HepG2 (cell line): Measurements from ENCODE around the gene TMED6. TPM values are rescaled to one million over a fixed set of nuclear protein-coding genes. Genes with fewer than 3 reads are reported as not detected.

ENCODE experiments used
- ATAC-seq: fragments of 200-7000 bp; cut with Tn5 transposase; 3 replicates; pipeline ENCODE4 v1.9.1; 2020; ENCODE audit warnings: mild to moderate bottlenecking, moderate library complexity
- BruUV-seq: library from RNA; stranded (reverse); fragments of 400-500 nt; replicated peaks from 2 replicates; lab custom pipeline; 2021; lab: Mats Ljungman, UMichigan
- CTCF ChIA-PET: fragments of 300-600 bp; formaldehyde crosslinking; extraction: SDS; loops from one replicate; lab custom pipeline; 2021; ENCODE audit warnings: low total read pairs, inconsistent platforms, low intra/inter-chr PET ratio; lab: Yijun Ruan, JAX
- POLR2A ChIA-PET: fragments of 350-600 bp; sonication (Branson Sonifier 250); formaldehyde crosslinking; loops from one replicate; lab custom pipeline; 2020; ENCODE audit warnings: antibody characterized with exemption, inconsistent platforms; lab: Yijun Ruan, JAX
- DNase-seq: peaks from one replicate; pipeline ENCODE4 v3.0.0-alpha.2; 2015; ENCODE audit warnings: low spot score
- FAIRE-seq: peaks from 3 replicates; lab custom pipeline; 2011; peaks lifted over from hg19 to GRCh38; lab: Jason Lieb, UNC
- H2AFZ ChIP-seq: one replicate; pipeline ENCODE4 v1.6.1; 2011; ENCODE audit warnings: low read length, inconsistent platforms
- H3K27ac ChIP-seq: fragments of 300-600 bp; 3 replicates; pipeline ENCODE4 v1.8.0; 2011; ENCODE audit warnings: mixed run types, mild to moderate bottlenecking, mixed read lengths, low read length, inconsistent platforms; ENCODE audit not compliant: insufficient read depth; ENCODE audit errors: extremely low read length
- H3K27me3 ChIP-seq, 2 experiments: fragments of 200-600 bp in 1 of 2; 2 replicates in 1 of 2; 3 replicates in 1 of 2; pipeline versions ENCODE4 v1.6.0 to v1.8.0; 2011; ENCODE audit warnings: low read length in 2 of 2, mild to moderate bottlenecking in 2 of 2, moderate library complexity in 2 of 2, inconsistent platforms in 1 of 2; ENCODE audit not compliant: insufficient read depth in 2 of 2, control insufficient read depth in 1 of 2
- H3K36me3 ChIP-seq, 2 experiments: fragments of 200-600 bp in 1 of 2; replicated peaks in 1 of 2; 2 replicates in 1 of 2; 3 replicates in 1 of 2; pipeline versions ENCODE4 v1.5.1 to v1.8.0; 2011; ENCODE audit warnings: low read length in 2 of 2, inconsistent platforms in 1 of 2; ENCODE audit not compliant: insufficient read depth in 2 of 2, control insufficient read depth in 1 of 2
- H3K4me1 ChIP-seq: 2 replicates; pipeline ENCODE4 v1.5.1; 2012; ENCODE audit warnings: low read length, inconsistent platforms; ENCODE audit not compliant: insufficient read depth
- H3K4me2 ChIP-seq: 2 replicates; pipeline ENCODE4 v1.6.0; 2011; ENCODE audit warnings: low read depth, low read length, inconsistent platforms
- H3K4me3 ChIP-seq, 3 experiments: fragments of 200-600 bp in 1 of 3; sonication (generic), shearing (Covaris generic) in 1 of 3; replicated peaks in 1 of 3; 2 replicates each; pipeline ENCODE4 v1.5.1; 2011 to 2016; ENCODE audit warnings: low read length in 3 of 3, inconsistent platforms in 2 of 3, low read depth in 2 of 3, mild to moderate bottlenecking in 2 of 3, control low read depth in 1 of 3, mixed read lengths in 1 of 3; ENCODE audit not compliant: insufficient read depth in 1 of 3
- H3K79me2 ChIP-seq: one replicate; pipeline ENCODE4 v1.6.1; 2011; ENCODE audit warnings: low read length, inconsistent platforms; ENCODE audit not compliant: insufficient read depth
- H3K9ac ChIP-seq: 2 replicates; pipeline ENCODE4 v1.6.0; 2011; ENCODE audit warnings: mild to moderate bottlenecking, low read depth, low read length, inconsistent platforms; ENCODE audit not compliant: insufficient read depth
- H3K9me3 ChIP-seq: 2 replicates; pipeline ENCODE4 v1.5.1; 2012; ENCODE audit warnings: mild to moderate bottlenecking, low read length
- H4K20me1 ChIP-seq: 2 replicates; pipeline ENCODE4 v1.6.0; 2011; ENCODE audit warnings: inconsistent platforms, mild to moderate bottlenecking, low read length, moderate library complexity; ENCODE audit not compliant: insufficient read depth
- DR1 ChIP-seq: sonication (generic); formaldehyde crosslinking; IDR thresholded peaks from 2 replicates; pipeline ENCODE4 v1.8.0; 2021; ENCODE audit warnings: mild to moderate bottlenecking, missing genetic modification reagents, inconsistent platforms
- EEA1 ChIP-seq: sonication (generic); formaldehyde crosslinking; IDR thresholded peaks from 2 replicates; pipeline ENCODE4 v1.5.1; 2020; ENCODE audit warnings: mild to moderate bottlenecking, missing genetic modification reagents, borderline replicate concordance
- HOXA5 ChIP-seq: sonication (generic); formaldehyde crosslinking; IDR thresholded peaks from 2 replicates; pipeline ENCODE4 v1.4.0; 2020; ENCODE audit warnings: missing genetic modification reagents
- MTF2 ChIP-seq: sonication (generic); formaldehyde crosslinking; IDR thresholded peaks from 2 replicates; pipeline ENCODE4 v1.5.0; 2020; ENCODE audit warnings: missing genetic modification reagents, borderline replicate concordance
- POLR2G ChIP-seq: fragments of 200-400 bp; formaldehyde crosslinking; IDR thresholded peaks from 2 replicates; pipeline ENCODE4 v1.6.1; 2018; ENCODE audit warnings: mild to moderate bottlenecking, low read depth, low read length, moderate library complexity
- RFX1 ChIP-seq: fragments of 450-650 bp; IDR thresholded peaks from 2 replicates; pipeline ENCODE4 v1.6.1; 2017
- ZNF10 ChIP-seq: sonication (generic); formaldehyde crosslinking; IDR thresholded peaks from 2 replicates; pipeline ENCODE4 v1.4.0; 2020; ENCODE audit warnings: mild to moderate bottlenecking, low read depth, missing genetic modification reagents, borderline replicate concordance
- ZNF232 ChIP-seq: sonication (generic); formaldehyde crosslinking; IDR thresholded peaks from 2 replicates; pipeline ENCODE4 v1.4.0; 2020; ENCODE audit warnings: missing genetic modification reagents, borderline replicate concordance
- ZNF30 ChIP-seq: sonication (generic); formaldehyde crosslinking; IDR thresholded peaks from 2 replicates; pipeline ENCODE4 v1.5.0; 2020; ENCODE audit warnings: mild to moderate bottlenecking, missing genetic modification reagents
- ZNF343 ChIP-seq: sonication (generic); formaldehyde crosslinking; IDR thresholded peaks from 2 replicates; pipeline ENCODE4 v1.4.0; 2020; ENCODE audit warnings: mild to moderate bottlenecking, missing genetic modification reagents
- ZNF549 ChIP-seq: sonication (generic); formaldehyde crosslinking; IDR thresholded peaks from 2 replicates; pipeline ENCODE4 v1.5.0; 2020; ENCODE audit warnings: missing genetic modification reagents
- ZNF749 ChIP-seq: sonication (generic); formaldehyde crosslinking; IDR thresholded peaks from 2 replicates; pipeline ENCODE4 v1.8.0; 2022; ENCODE audit warnings: mild to moderate bottlenecking, missing genetic modification reagents, moderate library complexity, borderline replicate concordance
- WGBS: methylation state at CpG from one replicate; pipeline ENCODE4 v1.1.6; 2017; ENCODE audit warnings: low lambda C conversion rate; 5-methylcytosine and 5-hydroxymethylcytosine counted together
- in situ Hi-C: cut with HindIII; loops from 2 replicates; pipeline ENCODE4 v1.10.0; 2017; ENCODE audit warnings: low pct_unique_long_range_greater_than_20kb; ENCODE audit not compliant: extremely low pct_ligation_motif_present
- intact Hi-C: fragments of 100-400 bp; cut with micrococcal nuclease; formaldehyde crosslinking; loops from one replicate; pipeline ENCODE4 v1.10.0; 2022; ENCODE audit not compliant: unreplicated experiment
- polyA plus RNA-seq, 8 experiments: library from polyadenylated mRNA; depleted of rRNA in 3 of 8; stranded (reverse) in 7 of 8; unstranded in 1 of 8; fragments of >200 nt; fragmentation: Illumina TruSeq in 4 of 8; extraction: Trizol in 4 of 8; gene quantifications; 2 replicates each; pipeline versions ENCODE4 v1.2.1 to v1.2.3, GENCODE V29; 2011 to 2016; ENCODE audit warnings: low read depth in 4 of 8, missing spikeins in 1 of 8, mixed read lengths in 1 of 8; ENCODE audit not compliant: insufficient read depth in 1 of 8
- total RNA-seq, 5 experiments: library from RNA; depleted of rRNA; stranded (reverse); fragments of >200 nt; fragmentation: Illumina TruSeq; extraction: Trizol; gene quantifications; 2 replicates each; pipeline ENCODE4 v1.2.3, GENCODE V29; 2016; ENCODE audit warnings: low read depth in 1 of 5
- TF ChIP-seq, protein P1 (sequence below): sonication (generic); formaldehyde crosslinking; IDR thresholded peaks from 2 replicates; pipeline ENCODE4 v1.5.0; 2020; ENCODE audit warnings: mild to moderate bottlenecking, missing genetic modification reagents
- TF ChIP-seq, protein P2 (sequence below): sonication (generic); formaldehyde crosslinking; IDR thresholded peaks from 2 replicates; pipeline ENCODE4 v1.8.1; 2022; ENCODE audit warnings: mild to moderate bottlenecking, missing genetic modification reagents
- TF ChIP-seq, protein P3 (sequence below): sonication (generic); formaldehyde crosslinking; IDR thresholded peaks from 2 replicates; pipeline ENCODE4 v1.5.0; 2020; ENCODE audit warnings: mild to moderate bottlenecking, missing genetic modification reagents
- TF ChIP-seq, protein P4 (sequence below): sonication (generic); formaldehyde crosslinking; IDR thresholded peaks from 2 replicates; pipeline ENCODE4 v1.8.0; 2022; ENCODE audit warnings: mild to moderate bottlenecking, missing genetic modification reagents

Gene TMED6
- total and polyA plus RNA-seq, 2 of the 13 experiments (the other 11 are each of a cell fraction or from before 2014, with no cell fraction given), result 9.8 to 14.4 TPM

DNA sequence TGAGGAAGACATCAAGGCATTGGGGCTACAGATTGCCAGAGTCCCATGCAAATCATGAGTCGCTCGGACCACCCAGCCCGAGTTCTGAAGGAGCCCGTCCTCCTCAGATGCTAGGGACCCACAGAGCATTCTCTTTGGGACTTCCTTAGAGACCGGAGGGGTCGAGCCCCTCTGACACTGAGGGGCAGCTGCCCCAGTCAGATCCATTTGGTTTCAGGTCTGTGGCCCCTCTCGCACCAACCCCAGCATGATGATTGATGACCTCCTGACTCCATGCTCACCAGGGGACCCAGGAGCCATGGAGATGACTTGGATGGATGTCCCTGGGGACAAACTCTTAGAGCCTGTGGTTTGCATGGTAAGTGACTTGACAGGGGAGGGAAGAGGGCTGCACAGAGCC, 29.2 kb downstream of the TMED6 start:
- Histone ChIP-seq H3K9ac (no peak overlapping the region), H2AFZ (no peak overlapping the region), H3K4me3 (no peak overlapping the region), H3K4me1 (peaks cover 34% of the 10 kb centered on the region), H3K9me3 (no peaks in the 10 kb centered on the region), H3K27ac (no peak overlapping the region), H3K79me2 (peaks cover 33% of the 10 kb centered on the region), H3K27me3 (no peaks in the 10 kb centered on the region), H3K36me3 (peaks cover 43 to 70% of the 10 kb centered on the region in 2 experiments), H3K4me2 (no peak overlapping the region), H4K20me1 (peaks cover 21% of the 10 kb centered on the region)
- CTCF ChIA-PET, result no interaction called here
- intact Hi-C loops, result no loop called here
- BruUV-seq, result no TSS peak
- WGBS, result 98% methylated on average over 7 of the region's 7 CpGs
- DNase-seq (no peak), ATAC-seq (no peak), FAIRE-seq (no peak)
- in situ Hi-C loops, result no loop called here
- POLR2A ChIA-PET, result interaction anchor here (1.4 kb wide), 1 partner anchor 18 kb away, joined by 4 read pairs; no protein-coding TSS in a partner anchor
- TF ChIP-seq RFX1 (no peak), HOXA5 (no peak), ZNF749 (CRISPR knock-in tag) (no peak), POLR2G (peak; percentile 52; the same call in 1 of the 2 replicates), ZNF30 (no peak), DR1 (0 out of 2 replicates have a peak, but pooled peaks have one; percentile 27), MTF2 (CRISPR knock-in tag) (no peak), ZNF549 (CRISPR knock-in tag) (no peak), EEA1 (CRISPR knock-in tag) (no peak), ZNF232 (CRISPR knock-in tag) (no peak), ZNF343 (no peak), ZNF10 (CRISPR knock-in tag) (no peak)
- TF ChIP-seq, protein P1, sequence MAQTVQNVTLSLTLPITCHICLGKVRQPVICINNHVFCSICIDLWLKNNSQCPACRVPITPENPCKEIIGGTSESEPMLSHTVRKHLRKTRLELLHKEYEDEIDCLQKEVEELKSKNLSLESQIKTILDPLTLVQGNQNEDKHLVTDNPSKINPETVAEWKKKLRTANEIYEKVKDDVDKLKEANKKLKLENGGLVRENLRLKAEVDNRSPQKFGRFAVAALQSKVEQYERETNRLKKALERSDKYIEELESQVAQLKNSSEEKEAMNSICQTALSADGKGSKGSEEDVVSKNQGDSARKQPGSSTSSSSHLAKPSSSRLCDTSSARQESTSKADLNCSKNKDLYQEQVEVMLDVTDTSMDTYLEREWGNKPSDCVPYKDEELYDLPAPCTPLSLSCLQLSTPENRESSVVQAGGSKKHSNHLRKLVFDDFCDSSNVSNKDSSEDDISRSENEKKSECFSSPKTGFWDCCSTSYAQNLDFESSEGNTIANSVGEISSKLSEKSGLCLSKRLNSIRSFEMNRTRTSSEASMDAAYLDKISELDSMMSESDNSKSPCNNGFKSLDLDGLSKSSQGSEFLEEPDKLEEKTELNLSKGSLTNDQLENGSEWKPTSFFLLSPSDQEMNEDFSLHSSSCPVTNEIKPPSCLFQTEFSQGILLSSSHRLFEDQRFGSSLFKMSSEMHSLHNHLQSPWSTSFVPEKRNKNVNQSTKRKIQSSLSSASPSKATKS (CRISPR knock-in tag), result no peak
- TF ChIP-seq, protein P2, sequence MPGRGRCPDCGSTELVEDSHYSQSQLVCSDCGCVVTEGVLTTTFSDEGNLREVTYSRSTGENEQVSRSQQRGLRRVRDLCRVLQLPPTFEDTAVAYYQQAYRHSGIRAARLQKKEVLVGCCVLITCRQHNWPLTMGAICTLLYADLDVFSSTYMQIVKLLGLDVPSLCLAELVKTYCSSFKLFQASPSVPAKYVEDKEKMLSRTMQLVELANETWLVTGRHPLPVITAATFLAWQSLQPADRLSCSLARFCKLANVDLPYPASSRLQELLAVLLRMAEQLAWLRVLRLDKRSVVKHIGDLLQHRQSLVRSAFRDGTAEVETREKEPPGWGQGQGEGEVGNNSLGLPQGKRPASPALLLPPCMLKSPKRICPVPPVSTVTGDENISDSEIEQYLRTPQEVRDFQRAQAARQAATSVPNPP (CRISPR knock-in tag), result no peak
- TF ChIP-seq, protein P3, sequence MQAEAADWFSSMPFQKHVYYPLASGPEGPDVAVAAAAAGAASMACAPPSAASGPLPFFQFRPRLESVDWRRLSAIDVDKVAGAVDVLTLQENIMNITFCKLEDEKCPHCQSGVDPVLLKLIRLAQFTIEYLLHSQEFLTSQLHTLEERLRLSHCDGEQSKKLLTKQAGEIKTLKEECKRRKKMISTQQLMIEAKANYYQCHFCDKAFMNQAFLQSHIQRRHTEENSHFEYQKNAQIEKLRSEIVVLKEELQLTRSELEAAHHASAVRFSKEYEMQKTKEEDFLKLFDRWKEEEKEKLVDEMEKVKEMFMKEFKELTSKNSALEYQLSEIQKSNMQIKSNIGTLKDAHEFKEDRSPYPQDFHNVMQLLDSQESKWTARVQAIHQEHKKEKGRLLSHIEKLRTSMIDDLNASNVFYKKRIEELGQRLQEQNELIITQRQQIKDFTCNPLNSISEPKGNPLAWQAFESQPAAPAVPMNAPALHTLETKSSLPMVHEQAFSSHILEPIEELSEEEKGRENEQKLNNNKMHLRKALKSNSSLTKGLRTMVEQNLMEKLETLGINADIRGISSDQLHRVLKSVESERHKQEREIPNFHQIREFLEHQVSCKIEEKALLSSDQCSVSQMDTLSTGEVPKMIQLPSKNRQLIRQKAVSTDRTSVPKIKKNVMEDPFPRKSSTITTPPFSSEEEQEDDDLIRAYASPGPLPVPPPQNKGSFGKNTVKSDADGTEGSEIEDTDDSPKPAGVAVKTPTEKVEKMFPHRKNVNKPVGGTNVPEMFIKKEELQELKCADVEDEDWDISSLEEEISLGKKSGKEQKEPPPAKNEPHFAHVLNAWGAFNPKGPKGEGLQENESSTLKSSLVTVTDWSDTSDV (CRISPR knock-in tag), result no peak
- TF ChIP-seq, protein P4, sequence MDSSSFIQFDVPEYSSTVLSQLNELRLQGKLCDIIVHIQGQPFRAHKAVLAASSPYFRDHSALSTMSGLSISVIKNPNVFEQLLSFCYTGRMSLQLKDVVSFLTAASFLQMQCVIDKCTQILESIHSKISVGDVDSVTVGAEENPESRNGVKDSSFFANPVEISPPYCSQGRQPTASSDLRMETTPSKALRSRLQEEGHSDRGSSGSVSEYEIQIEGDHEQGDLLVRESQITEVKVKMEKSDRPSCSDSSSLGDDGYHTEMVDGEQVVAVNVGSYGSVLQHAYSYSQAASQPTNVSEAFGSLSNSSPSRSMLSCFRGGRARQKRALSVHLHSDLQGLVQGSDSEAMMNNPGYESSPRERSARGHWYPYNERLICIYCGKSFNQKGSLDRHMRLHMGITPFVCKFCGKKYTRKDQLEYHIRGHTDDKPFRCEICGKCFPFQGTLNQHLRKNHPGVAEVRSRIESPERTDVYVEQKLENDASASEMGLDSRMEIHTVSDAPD (CRISPR knock-in tag), result no peak
